Measurements from ENCODE around the gene ERC2. TPM values are rescaled to one million over a fixed set of nuclear protein-coding genes. Genes with fewer than 3 reads are reported as not detected.
A peak's percentile ranks its signal among the peaks of the same experiment; 100 is the strongest.

ERC2 gene
- total RNA-seq, 1 donor from 2014 or later = 48.3 TPM

DNA sequence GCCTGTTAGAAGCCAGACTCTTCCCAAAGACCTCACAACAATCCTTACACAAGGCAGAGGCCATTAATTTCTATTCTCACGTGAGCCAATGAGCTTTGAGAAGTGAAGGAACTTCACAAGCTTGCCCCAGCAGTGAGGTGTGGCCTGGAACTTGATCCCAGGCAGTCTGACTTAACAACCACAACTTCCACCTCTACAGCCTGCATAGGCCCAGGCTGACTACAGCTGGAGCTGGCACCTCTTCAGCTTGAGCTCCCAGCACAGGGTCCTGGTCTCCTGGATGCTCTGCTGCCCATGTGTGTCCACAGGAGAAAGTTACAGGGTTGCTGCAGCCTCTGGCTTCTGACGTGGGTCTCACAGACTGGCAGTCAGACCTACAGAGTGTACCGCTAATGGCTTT, 111.0 kb downstream of the ERC2 start:
- no peak for DNase-seq
- no peak overlapping the region for H3K4me3 Mint-ChIP-seq (ENCODE audit: unreplicated experiment)
- TF ChIP-seq, protein P1, sequence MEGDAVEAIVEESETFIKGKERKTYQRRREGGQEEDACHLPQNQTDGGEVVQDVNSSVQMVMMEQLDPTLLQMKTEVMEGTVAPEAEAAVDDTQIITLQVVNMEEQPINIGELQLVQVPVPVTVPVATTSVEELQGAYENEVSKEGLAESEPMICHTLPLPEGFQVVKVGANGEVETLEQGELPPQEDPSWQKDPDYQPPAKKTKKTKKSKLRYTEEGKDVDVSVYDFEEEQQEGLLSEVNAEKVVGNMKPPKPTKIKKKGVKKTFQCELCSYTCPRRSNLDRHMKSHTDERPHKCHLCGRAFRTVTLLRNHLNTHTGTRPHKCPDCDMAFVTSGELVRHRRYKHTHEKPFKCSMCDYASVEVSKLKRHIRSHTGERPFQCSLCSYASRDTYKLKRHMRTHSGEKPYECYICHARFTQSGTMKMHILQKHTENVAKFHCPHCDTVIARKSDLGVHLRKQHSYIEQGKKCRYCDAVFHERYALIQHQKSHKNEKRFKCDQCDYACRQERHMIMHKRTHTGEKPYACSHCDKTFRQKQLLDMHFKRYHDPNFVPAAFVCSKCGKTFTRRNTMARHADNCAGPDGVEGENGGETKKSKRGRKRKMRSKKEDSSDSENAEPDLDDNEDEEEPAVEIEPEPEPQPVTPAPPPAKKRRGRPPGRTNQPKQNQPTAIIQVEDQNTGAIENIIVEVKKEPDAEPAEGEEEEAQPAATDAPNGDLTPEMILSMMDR (IDR thresholded peaks at IDR 0.05; ENCODE audit: partially characterized antibody, unreplicated experiment) = no peak
- H3K36me3 Mint-ChIP-seq (ENCODE audit: unreplicated experiment) = peaks cover 7% of the 10 kb centered on the region
- H3K27ac Mint-ChIP-seq (ENCODE audit: unreplicated experiment) = no peak overlapping the region
- peaks cover 3% of the 10 kb centered on the region for H3K9me3 Mint-ChIP-seq (ENCODE audit: unreplicated experiment)
- H3K4me1 Mint-ChIP-seq (ENCODE audit: low read depth, unreplicated experiment) = no peaks in the 10 kb centered on the region
- no peaks in the 10 kb centered on the region for H3K27me3 Mint-ChIP-seq (ENCODE audit: unreplicated experiment)

DNA sequence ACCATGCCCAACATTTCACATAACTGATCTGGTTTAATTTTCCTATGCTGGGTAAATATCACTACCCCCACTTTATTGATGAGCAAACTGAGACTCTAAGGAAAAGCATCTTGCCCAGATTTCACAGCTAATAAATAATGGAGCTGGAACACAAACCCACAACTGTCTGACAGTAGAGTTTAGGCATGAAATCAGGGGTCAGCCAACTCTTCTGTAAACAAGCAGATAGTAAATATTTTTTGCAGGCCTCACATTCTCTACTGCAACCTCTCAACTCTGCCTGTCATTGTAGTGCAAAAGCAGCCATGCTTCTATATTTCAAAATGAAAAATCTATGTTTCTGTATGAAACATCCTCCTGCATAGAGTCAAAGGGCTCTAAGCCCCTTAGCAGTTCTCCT, 111.5 kb downstream of the ERC2 start:
- no peak for DNase-seq
- TF ChIP-seq, protein P1 (IDR thresholded peaks at IDR 0.05; ENCODE audit: partially characterized antibody, unreplicated experiment) = no peak
- Mint-ChIP-seq H3K9me3 (ENCODE audit: unreplicated experiment) (peaks cover 3% of the 10 kb centered on the region), H3K27me3 (ENCODE audit: unreplicated experiment) (no peaks in the 10 kb centered on the region), H3K4me3 (ENCODE audit: unreplicated experiment) (no peak overlapping the region), H3K27ac (ENCODE audit: unreplicated experiment) (no peak overlapping the region), H3K4me1 (ENCODE audit: low read depth, unreplicated experiment) (no peaks in the 10 kb centered on the region), H3K36me3 (ENCODE audit: unreplicated experiment) (peaks cover 7% of the 10 kb centered on the region)

DNA sequence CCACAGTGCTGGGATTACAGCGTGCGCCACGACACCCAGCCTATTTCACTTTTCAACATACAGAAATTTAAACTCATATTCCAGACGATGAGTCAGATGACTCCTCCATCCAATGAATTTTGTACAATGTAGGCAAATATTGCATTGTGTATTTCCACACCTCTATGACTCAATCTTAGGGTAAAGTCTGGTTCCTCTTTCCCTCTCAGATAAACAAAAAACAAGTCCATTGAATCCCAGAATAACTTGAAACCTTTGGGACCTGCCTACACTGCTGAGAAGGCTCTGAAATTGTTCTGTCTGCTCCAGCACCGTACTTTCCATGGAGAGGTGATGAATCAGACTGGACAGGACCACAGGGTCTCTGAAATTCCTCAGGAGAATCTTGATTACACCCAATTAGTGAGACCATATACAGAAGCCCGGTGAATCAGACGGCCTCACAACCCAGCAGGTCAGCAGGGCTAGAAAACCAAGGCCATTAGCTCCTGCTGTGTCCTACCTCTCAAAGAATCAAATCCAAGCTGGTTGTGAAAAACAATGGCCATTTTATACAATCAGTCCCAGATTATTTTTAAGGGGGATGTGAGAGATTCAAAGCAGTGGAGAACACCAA, 112.6 kb downstream of the ERC2 start:
- Mint-ChIP-seq H3K36me3 (ENCODE audit: unreplicated experiment) (no peaks in the 10 kb centered on the region), H3K27ac (ENCODE audit: unreplicated experiment) (no peak overlapping the region), H3K4me3 (ENCODE audit: unreplicated experiment) (no peak overlapping the region), H3K4me1 (ENCODE audit: low read depth, unreplicated experiment) (no peaks in the 10 kb centered on the region), H3K9me3 (ENCODE audit: unreplicated experiment) (no peaks in the 10 kb centered on the region), H3K27me3 (ENCODE audit: unreplicated experiment) (no peaks in the 10 kb centered on the region)
- no peak for DNase-seq
- TF ChIP-seq, protein P1 (IDR thresholded peaks at IDR 0.05; ENCODE audit: partially characterized antibody, unreplicated experiment) = no peak

DNA sequence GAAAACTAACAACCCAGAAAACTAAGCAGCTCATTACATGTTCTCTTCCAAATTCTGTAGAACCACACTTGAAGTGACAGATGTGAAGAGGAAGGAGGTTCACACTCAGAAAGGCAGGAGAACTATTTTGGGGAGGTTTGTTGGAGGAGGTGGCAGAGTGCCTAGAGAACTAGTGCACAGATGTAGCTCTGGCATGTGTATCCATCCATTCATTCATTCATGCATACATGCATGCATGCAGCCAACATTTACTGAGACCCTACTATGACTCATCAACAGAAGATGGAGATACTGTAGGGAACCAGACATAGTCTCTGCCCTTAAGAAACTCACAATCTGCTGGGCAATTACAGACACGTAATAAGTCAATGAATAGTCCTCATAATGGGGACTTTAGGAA, 116.7 kb downstream of the ERC2 start:
- no peaks in the 10 kb centered on the region for H3K36me3 Mint-ChIP-seq (ENCODE audit: unreplicated experiment)
- H3K27me3 Mint-ChIP-seq (ENCODE audit: unreplicated experiment) = no peaks in the 10 kb centered on the region
- H3K4me1 Mint-ChIP-seq (ENCODE audit: low read depth, unreplicated experiment) = no peaks in the 10 kb centered on the region
- no peak overlapping the region for H3K27ac Mint-ChIP-seq (ENCODE audit: unreplicated experiment)
- no peak for DNase-seq
- TF ChIP-seq, protein P1 (IDR thresholded peaks at IDR 0.05; ENCODE audit: partially characterized antibody, unreplicated experiment) = no peak
- H3K4me3 Mint-ChIP-seq (ENCODE audit: unreplicated experiment) = no peak overlapping the region
- H3K9me3 Mint-ChIP-seq (ENCODE audit: unreplicated experiment) = no peaks in the 10 kb centered on the region

- no peaks in the 10 kb centered on the region for H3K4me1 Mint-ChIP-seq (ENCODE audit: low read depth, unreplicated experiment)
- no peaks in the 10 kb centered on the region for H3K9me3 Mint-ChIP-seq (ENCODE audit: unreplicated experiment)
- no peaks in the 10 kb centered on the region for H3K36me3 Mint-ChIP-seq (ENCODE audit: unreplicated experiment)
- DNase-seq = peak; percentile 56
- TF ChIP-seq, protein P1 (IDR thresholded peaks at IDR 0.05; ENCODE audit: partially characterized antibody, unreplicated experiment) = peak; percentile 65
- H3K27ac Mint-ChIP-seq (ENCODE audit: unreplicated experiment) = no peak overlapping the region
- H3K27me3 Mint-ChIP-seq (ENCODE audit: unreplicated experiment) = no peaks in the 10 kb centered on the region
- no peak overlapping the region for H3K4me3 Mint-ChIP-seq (ENCODE audit: unreplicated experiment)
Observed at GRCh38 chr3:56347219-56347871, 120.9 kb downstream of the ERC2 start.
